HepG2 (cell line): ENCODE data around the gene TRAPPC10. TPM values are rescaled to one million over a fixed set of nuclear protein-coding genes. Genes with fewer than 3 reads are reported as not detected.

Source experiments
- ATAC-seq: fragments of 200-7000 bp; cut with Tn5 transposase; 3 replicates; pipeline ENCODE4 v1.9.1; 2020; ENCODE audit warnings: mild to moderate bottlenecking, moderate library complexity
- BruUV-seq: library from RNA; stranded (reverse); fragments of 400-500 nt; replicated peaks from 2 replicates; lab custom pipeline; 2021; lab: Mats Ljungman, UMichigan
- CTCF ChIA-PET: fragments of 300-600 bp; formaldehyde crosslinking; extraction: SDS; loops from one replicate; lab custom pipeline; 2021; ENCODE audit warnings: low total read pairs, inconsistent platforms, low intra/inter-chr PET ratio; lab: Yijun Ruan, JAX
- POLR2A ChIA-PET: fragments of 350-600 bp; sonication (Branson Sonifier 250); formaldehyde crosslinking; loops from one replicate; lab custom pipeline; 2020; ENCODE audit warnings: antibody characterized with exemption, inconsistent platforms; lab: Yijun Ruan, JAX
- DNase-seq: peaks from one replicate; pipeline ENCODE4 v3.0.0-alpha.2; 2015; ENCODE audit warnings: low spot score
- FAIRE-seq: peaks from 3 replicates; lab custom pipeline; 2011; peaks lifted over from hg19 to GRCh38; lab: Jason Lieb, UNC
- H2AFZ ChIP-seq: one replicate; pipeline ENCODE4 v1.6.1; 2011; ENCODE audit warnings: low read length, inconsistent platforms
- H3K27ac ChIP-seq: fragments of 300-600 bp; 3 replicates; pipeline ENCODE4 v1.8.0; 2011; ENCODE audit warnings: mixed run types, mild to moderate bottlenecking, mixed read lengths, low read length, inconsistent platforms; ENCODE audit not compliant: insufficient read depth; ENCODE audit errors: extremely low read length
- H3K27me3 ChIP-seq, 2 experiments: fragments of 200-600 bp in 1 of 2; 2 replicates in 1 of 2; 3 replicates in 1 of 2; pipeline versions ENCODE4 v1.6.0 to v1.8.0; 2011; ENCODE audit warnings: low read length in 2 of 2, mild to moderate bottlenecking in 2 of 2, moderate library complexity in 2 of 2, inconsistent platforms in 1 of 2; ENCODE audit not compliant: insufficient read depth in 2 of 2, control insufficient read depth in 1 of 2
- H3K36me3 ChIP-seq, 2 experiments: fragments of 200-600 bp in 1 of 2; replicated peaks in 1 of 2; 2 replicates in 1 of 2; 3 replicates in 1 of 2; pipeline versions ENCODE4 v1.5.1 to v1.8.0; 2011; ENCODE audit warnings: low read length in 2 of 2, inconsistent platforms in 1 of 2; ENCODE audit not compliant: insufficient read depth in 2 of 2, control insufficient read depth in 1 of 2
- H3K4me1 ChIP-seq: 2 replicates; pipeline ENCODE4 v1.5.1; 2012; ENCODE audit warnings: low read length, inconsistent platforms; ENCODE audit not compliant: insufficient read depth
- H3K4me2 ChIP-seq: 2 replicates; pipeline ENCODE4 v1.6.0; 2011; ENCODE audit warnings: low read depth, low read length, inconsistent platforms
- H3K4me3 ChIP-seq, 3 experiments: fragments of 200-600 bp in 1 of 3; sonication (generic), shearing (Covaris generic) in 1 of 3; replicated peaks in 1 of 3; 2 replicates each; pipeline ENCODE4 v1.5.1; 2011 to 2016; ENCODE audit warnings: low read length in 3 of 3, inconsistent platforms in 2 of 3, low read depth in 2 of 3, mild to moderate bottlenecking in 2 of 3, control low read depth in 1 of 3, mixed read lengths in 1 of 3; ENCODE audit not compliant: insufficient read depth in 1 of 3
- H3K79me2 ChIP-seq: one replicate; pipeline ENCODE4 v1.6.1; 2011; ENCODE audit warnings: low read length, inconsistent platforms; ENCODE audit not compliant: insufficient read depth
- H3K9ac ChIP-seq: 2 replicates; pipeline ENCODE4 v1.6.0; 2011; ENCODE audit warnings: mild to moderate bottlenecking, low read depth, low read length, inconsistent platforms; ENCODE audit not compliant: insufficient read depth
- H3K9me3 ChIP-seq: 2 replicates; pipeline ENCODE4 v1.5.1; 2012; ENCODE audit warnings: mild to moderate bottlenecking, low read length
- H4K20me1 ChIP-seq: 2 replicates; pipeline ENCODE4 v1.6.0; 2011; ENCODE audit warnings: inconsistent platforms, mild to moderate bottlenecking, low read length, moderate library complexity; ENCODE audit not compliant: insufficient read depth
- BORCS8-MEF2B ChIP-seq: sonication (generic); formaldehyde crosslinking; IDR thresholded peaks from 2 replicates; pipeline ENCODE4 v1.8.0; 2022; ENCODE audit warnings: mild to moderate bottlenecking, missing genetic modification reagents
- FOXP1 ChIP-seq, 2 experiments: fragments of 450-650 bp in 1 of 2; IDR thresholded peaks; 2 replicates each; pipeline ENCODE4 v1.6.1; 2017 to 2018; ENCODE audit warnings: antibody characterized with exemption in 1 of 2
- NR3C1 ChIP-seq: sonication (generic); formaldehyde crosslinking; IDR thresholded peaks from 2 replicates; pipeline ENCODE4 v1.4.0; 2020; ENCODE audit warnings: missing genetic modification reagents
- PHF20 ChIP-seq: sonication (generic); formaldehyde crosslinking; IDR thresholded peaks from 2 replicates; pipeline ENCODE4 v1.5.0; 2020; ENCODE audit warnings: mild to moderate bottlenecking, missing genetic modification reagents
- THAP11 ChIP-seq: IDR thresholded peaks from 2 replicates; pipeline ENCODE4 v1.6.1; 2016; ENCODE audit warnings: missing biosample characterization, missing genetic modification reagents
- U2AF2 ChIP-seq: fragments of 200-400 bp; formaldehyde crosslinking; IDR thresholded peaks from 2 replicates; pipeline ENCODE4 v1.6.1; 2017; ENCODE audit warnings: low read depth, mild to moderate bottlenecking, low read length
- ZNF333 ChIP-seq: sonication (generic); formaldehyde crosslinking; IDR thresholded peaks from 2 replicates; pipeline ENCODE4 v1.4.0; 2020; ENCODE audit warnings: mild to moderate bottlenecking, missing genetic modification reagents, borderline replicate concordance
- ZNF335 ChIP-seq: sonication (generic); formaldehyde crosslinking; IDR thresholded peaks from 2 replicates; pipeline ENCODE4 v1.4.0; 2020; ENCODE audit warnings: missing genetic modification reagents
- ZNF446 ChIP-seq: sonication (generic); formaldehyde crosslinking; IDR thresholded peaks from 2 replicates; pipeline ENCODE4 v1.5.0; 2020; ENCODE audit warnings: mild to moderate bottlenecking, missing genetic modification reagents
- ZNF550 ChIP-seq: sonication (generic); formaldehyde crosslinking; IDR thresholded peaks from 2 replicates; pipeline ENCODE4 v1.4.0; 2020; ENCODE audit warnings: mild to moderate bottlenecking, missing genetic modification reagents, borderline replicate concordance
- ZNF883 ChIP-seq: sonication (generic); formaldehyde crosslinking; IDR thresholded peaks from 2 replicates; pipeline ENCODE4 v1.5.1; 2020; ENCODE audit warnings: mild to moderate bottlenecking, missing genetic modification reagents; ENCODE audit errors: not compliant biosample characterization
- ZZZ3 ChIP-seq: sonication (generic); formaldehyde crosslinking; IDR thresholded peaks from 2 replicates; pipeline ENCODE4 v1.4.0; 2020; ENCODE audit warnings: missing genetic modification reagents, mild to moderate bottlenecking, borderline replicate concordance
- WGBS: methylation state at CpG from one replicate; pipeline ENCODE4 v1.1.6; 2017; ENCODE audit warnings: low lambda C conversion rate; 5-methylcytosine and 5-hydroxymethylcytosine counted together
- in situ Hi-C: cut with HindIII; loops from 2 replicates; pipeline ENCODE4 v1.10.0; 2017; ENCODE audit warnings: low pct_unique_long_range_greater_than_20kb; ENCODE audit not compliant: extremely low pct_ligation_motif_present
- intact Hi-C: fragments of 100-400 bp; cut with micrococcal nuclease; formaldehyde crosslinking; loops from one replicate; pipeline ENCODE4 v1.10.0; 2022; ENCODE audit not compliant: unreplicated experiment
- polyA plus RNA-seq, 8 experiments: library from polyadenylated mRNA; depleted of rRNA in 3 of 8; stranded (reverse) in 7 of 8; unstranded in 1 of 8; fragments of >200 nt; fragmentation: Illumina TruSeq in 4 of 8; extraction: Trizol in 4 of 8; gene quantifications; 2 replicates each; pipeline versions ENCODE4 v1.2.1 to v1.2.3, GENCODE V29; 2011 to 2016; ENCODE audit warnings: low read depth in 4 of 8, missing spikeins in 1 of 8, mixed read lengths in 1 of 8; ENCODE audit not compliant: insufficient read depth in 1 of 8
- total RNA-seq, 5 experiments: library from RNA; depleted of rRNA; stranded (reverse); fragments of >200 nt; fragmentation: Illumina TruSeq; extraction: Trizol; gene quantifications; 2 replicates each; pipeline ENCODE4 v1.2.3, GENCODE V29; 2016; ENCODE audit warnings: low read depth in 1 of 5
- TF ChIP-seq, protein P1 (sequence below): sonication (generic); formaldehyde crosslinking; IDR thresholded peaks from 2 replicates; pipeline ENCODE4 v1.5.1; 2020; ENCODE audit warnings: missing genetic modification reagents, mild to moderate bottlenecking, borderline replicate concordance
- TF ChIP-seq, protein P2 (sequence below): sonication (generic); formaldehyde crosslinking; conservative IDR thresholded peaks from 2 replicates; pipeline ENCODE4 v1.8.1; 2023; ENCODE audit warnings: missing genetic modification reagents

The TRAPPC10 gene
- total and polyA plus RNA-seq, 2 of the 13 experiments (the other 11 are each of a cell fraction or from before 2014, with no cell fraction given) = 10.6 to 16.5 TPM

DNA sequence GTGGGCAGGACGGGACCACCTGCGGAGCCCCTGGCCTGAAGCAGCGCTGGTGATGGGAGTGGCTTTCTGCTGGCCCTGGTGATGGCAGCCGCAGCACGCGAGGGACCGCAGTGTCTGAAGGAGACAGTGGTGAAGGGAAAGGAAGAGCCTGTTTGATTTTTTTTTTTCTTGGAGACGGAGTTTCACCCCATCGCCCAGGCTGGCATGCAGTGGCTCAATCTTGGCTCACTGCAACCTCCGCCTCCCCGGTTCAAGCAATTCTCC is 40.2 kb upstream of the TRAPPC10 start:
- no peak overlapping the region for H3K27ac ChIP-seq
- no peaks in the 10 kb centered on the region for H4K20me1 ChIP-seq
- ChIA-PET CTCF (no interaction called here), POLR2A (no interaction called here)
- no peaks in the 10 kb centered on the region for H3K27me3 ChIP-seq
- FAIRE-seq = no peak
- no peaks in the 10 kb centered on the region for H3K9me3 ChIP-seq
- no peak overlapping the region for H2AFZ ChIP-seq
- in situ Hi-C loops = no loop called here
- H3K79me2 ChIP-seq = no peaks in the 10 kb centered on the region
- no peak for ATAC-seq
- intact Hi-C loops = loop anchor here (1.0 kb wide), 1 partner anchor 61 kb away; no protein-coding TSS in a partner anchor
- no TSS peak for BruUV-seq
- no peak overlapping the region for H3K9ac ChIP-seq
- peaks cover 17% of the 10 kb centered on the region for H3K4me1 ChIP-seq
- DNase-seq = no peak
- no peak overlapping the region for H3K4me3 ChIP-seq
- H3K4me2 ChIP-seq = no peak overlapping the region
- TF ChIP-seq ZZZ3 (CRISPR knock-in tag) = no peak
- TF ChIP-seq NR3C1 (CRISPR knock-in tag) = no peak
- TF ChIP-seq ZNF335 = no peak
- no peak for TF ChIP-seq ZNF550
- TF ChIP-seq, protein P1, sequence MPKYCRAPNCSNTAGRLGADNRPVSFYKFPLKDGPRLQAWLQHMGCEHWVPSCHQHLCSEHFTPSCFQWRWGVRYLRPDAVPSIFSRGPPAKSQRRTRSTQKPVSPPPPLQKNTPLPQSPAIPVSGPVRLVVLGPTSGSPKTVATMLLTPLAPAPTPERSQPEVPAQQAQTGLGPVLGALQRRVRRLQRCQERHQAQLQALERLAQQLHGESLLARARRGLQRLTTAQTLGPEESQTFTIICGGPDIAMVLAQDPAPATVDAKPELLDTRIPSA (CRISPR knock-in tag) = no peak
- TF ChIP-seq ZNF446 = no peak
- no peak for TF ChIP-seq PHF20
- TF ChIP-seq ZNF883 (CRISPR knock-in tag) = no peak
- TF ChIP-seq ZNF333 (CRISPR knock-in tag) = no peak
- TF ChIP-seq U2AF2 = no peak
- TF ChIP-seq BORCS8-MEF2B (CRISPR knock-in tag) = no peak
- TF ChIP-seq, protein P2, sequence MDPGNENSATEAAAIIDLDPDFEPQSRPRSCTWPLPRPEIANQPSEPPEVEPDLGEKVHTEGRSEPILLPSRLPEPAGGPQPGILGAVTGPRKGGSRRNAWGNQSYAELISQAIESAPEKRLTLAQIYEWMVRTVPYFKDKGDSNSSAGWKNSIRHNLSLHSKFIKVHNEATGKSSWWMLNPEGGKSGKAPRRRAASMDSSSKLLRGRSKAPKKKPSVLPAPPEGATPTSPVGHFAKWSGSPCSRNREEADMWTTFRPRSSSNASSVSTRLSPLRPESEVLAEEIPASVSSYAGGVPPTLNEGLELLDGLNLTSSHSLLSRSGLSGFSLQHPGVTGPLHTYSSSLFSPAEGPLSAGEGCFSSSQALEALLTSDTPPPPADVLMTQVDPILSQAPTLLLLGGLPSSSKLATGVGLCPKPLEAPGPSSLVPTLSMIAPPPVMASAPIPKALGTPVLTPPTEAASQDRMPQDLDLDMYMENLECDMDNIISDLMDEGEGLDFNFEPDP (CRISPR knock-in tag) = no peak
- no peak for TF ChIP-seq THAP11 (CRISPR knock-in tag)
- no peak for TF ChIP-seq FOXP1 (IDR thresholded peaks at IDR 0.05)
- no peak for TF ChIP-seq FOXP1 (CRISPR knock-in tag; IDR thresholded peaks at IDR 0.05)
- H3K36me3 ChIP-seq = peaks cover 13 to 35% of the 10 kb centered on the region in 2 experiments
- WGBS = 96% methylated on average over 11 of the region's 11 CpGs
